IMR-90 (cell line): ENCODE measurements around the gene IRF2. TPM values are rescaled to one million over a fixed set of nuclear protein-coding genes. Genes with fewer than 3 reads are reported as not detected.

Experiments
- ATAC-seq: fragments of 200-7000 bp; cut with Tn5 transposase; 2 replicates; pipeline ENCODE4 v1.9.1; 2020; ENCODE audit warnings: low read depth, mild to moderate bottlenecking, moderate library complexity
- BruUV-seq: library from RNA; stranded (reverse); fragments of 400-500 nt; replicated peaks from 2 replicates; lab custom pipeline; 2021; lab: Mats Ljungman, UMichigan
- CTCF ChIA-PET: fragments of 300-600 bp; formaldehyde crosslinking; extraction: SDS; loops from one replicate; lab custom pipeline; 2021; ENCODE audit warnings: antibody characterized with exemption; lab: Yijun Ruan, JAX
- POLR2A ChIA-PET: fragments of 300-600 bp; sonication (Branson Sonifier 250); formaldehyde crosslinking; loops from one replicate; lab custom pipeline; 2022; ENCODE audit warnings: antibody characterized with exemption; ENCODE audit not compliant: unreplicated experiment; lab: Charles Lee
- DNase-seq: peaks from one replicate; pipeline ENCODE4 v3.0.0; 2013
- H2AFZ ChIP-seq: replicated peaks from 2 replicates; pipeline ENCODE3; 2013; ENCODE audit warnings: low read length, mild to moderate bottlenecking; ENCODE audit not compliant: poor library complexity
- H2AK5ac ChIP-seq: 2 replicates; pipeline ENCODE4 v1.6.1; 2013; ENCODE audit warnings: low read depth, low read length, inconsistent platforms
- H2AK9ac ChIP-seq: replicated peaks from 2 replicates; pipeline ENCODE3; 2013; ENCODE audit warnings: mild to moderate bottlenecking, low read depth, low read length, moderate library complexity; ENCODE audit not compliant: poor library complexity
- H2BK120ac ChIP-seq: 2 replicates; pipeline ENCODE4 v1.6.1; 2013; ENCODE audit warnings: low read depth, low read length, inconsistent platforms
- H2BK15ac ChIP-seq: 3 replicates; pipeline ENCODE4 v1.6.1; 2013; ENCODE audit warnings: low read depth, low read length, inconsistent platforms
- H2BK20ac ChIP-seq: 2 replicates; pipeline ENCODE4 v1.6.1; 2013; ENCODE audit warnings: low read depth, mild to moderate bottlenecking, inconsistent platforms, low read length, moderate library complexity
- H2BK5ac ChIP-seq: 2 replicates; pipeline ENCODE4 v1.6.1; 2013; ENCODE audit warnings: mild to moderate bottlenecking, low read depth, low read length, inconsistent platforms; ENCODE audit not compliant: poor library complexity, severe bottlenecking
- H3K14ac ChIP-seq: replicated peaks from 2 replicates; pipeline ENCODE4 v1.6.1; 2013; ENCODE audit warnings: low read depth, low read length, inconsistent platforms
- H3K18ac ChIP-seq: 2 replicates; pipeline ENCODE4 v1.6.1; 2013; ENCODE audit warnings: low read depth, low read length, control low read depth
- H3K23ac ChIP-seq: 2 replicates; pipeline ENCODE4 v1.6.1; 2013; ENCODE audit warnings: low read depth, low read length, inconsistent platforms
- H3K27ac ChIP-seq: 2 replicates; pipeline ENCODE4 v1.5.1; 2013; ENCODE audit warnings: mild to moderate bottlenecking, control low read depth, low read length; ENCODE audit not compliant: insufficient read depth
- H3K27me3 ChIP-seq: 2 replicates; pipeline ENCODE4 v1.6.1; 2013; ENCODE audit warnings: low read length; ENCODE audit not compliant: control insufficient read depth, insufficient read depth
- H3K36me3 ChIP-seq: 2 replicates; pipeline ENCODE4 v1.6.1; 2013; ENCODE audit warnings: low read length, mixed read lengths; ENCODE audit not compliant: control insufficient read depth, insufficient read depth
- H3K4ac ChIP-seq: 2 replicates; pipeline ENCODE4 v1.6.1; 2013; ENCODE audit warnings: low read depth, low read length, inconsistent platforms
- H3K4me1 ChIP-seq: 2 replicates; pipeline ENCODE4 v1.6.1; 2013; ENCODE audit warnings: low read length, mixed read lengths; ENCODE audit not compliant: control insufficient read depth, insufficient read depth
- H3K4me2 ChIP-seq: 2 replicates; pipeline ENCODE4 v1.6.1; 2013; ENCODE audit warnings: low read depth, mild to moderate bottlenecking, control low read depth, low read length, moderate library complexity
- H3K4me3 ChIP-seq: 2 replicates; pipeline ENCODE4 v1.5.1; 2013; ENCODE audit warnings: low read depth, mild to moderate bottlenecking, control low read depth, low read length, moderate library complexity; ENCODE audit not compliant: insufficient read depth
- H3K56ac ChIP-seq: 2 replicates; pipeline ENCODE4 v1.6.1; 2013; ENCODE audit warnings: low read length, inconsistent platforms; ENCODE audit not compliant: insufficient read depth; ENCODE audit errors: extremely low read depth
- H3K79me1 ChIP-seq, 2 experiments: 2 replicates each; pipeline ENCODE4 v1.6.1; 2013; ENCODE audit warnings: low read length in 2 of 2, inconsistent platforms in 1 of 2, low read depth in 1 of 2
- H3K9ac ChIP-seq: 2 replicates; pipeline ENCODE4 v1.6.1; 2013; ENCODE audit warnings: low read depth, low read length, control low read depth
- H3K9me1 ChIP-seq: 2 replicates; pipeline ENCODE4 v1.6.1; 2013; ENCODE audit warnings: low read length, inconsistent platforms; ENCODE audit not compliant: insufficient read depth
- H3K9me3 ChIP-seq: 2 replicates; pipeline ENCODE4 v1.6.1; 2013; ENCODE audit warnings: low read length; ENCODE audit not compliant: control insufficient read depth, insufficient read depth
- H4K20me1 ChIP-seq: 2 replicates; pipeline ENCODE4 v1.6.1; 2013; ENCODE audit warnings: low read length, inconsistent platforms; ENCODE audit not compliant: insufficient read depth
- H4K5ac ChIP-seq: 2 replicates; pipeline ENCODE4 v1.6.1; 2013; ENCODE audit warnings: mild to moderate bottlenecking, low read depth, low read length, control low read depth
- H4K8ac ChIP-seq, 2 experiments: 2 replicates each; pipeline ENCODE4 v1.6.1; 2013; ENCODE audit warnings: low read depth in 2 of 2, low read length in 2 of 2, control low read depth in 1 of 2, inconsistent platforms in 1 of 2
- H4K91ac ChIP-seq: 2 replicates; pipeline ENCODE4 v1.6.1; 2013; ENCODE audit warnings: low read depth, low read length, inconsistent platforms; ENCODE audit not compliant: insufficient read depth
- BHLHE40 ChIP-seq: fragments of 150-350 bp; IDR thresholded peaks from 2 replicates; pipeline ENCODE4 v1.6.1; 2016; ENCODE audit warnings: mild to moderate bottlenecking, low read depth, low read length
- CEBPB ChIP-seq: IDR thresholded peaks from 2 replicates; pipeline ENCODE4 v1.6.1; 2012; ENCODE audit warnings: low read depth, low read length, improper control_type of control experiment
- CTCF ChIP-seq: conservative IDR thresholded peaks from 2 replicates; pipeline ENCODE4 v1.5.1; 2012; ENCODE audit warnings: mild to moderate bottlenecking, low read depth, low read length, improper control_type of control experiment
- MAZ ChIP-seq: IDR thresholded peaks from 2 replicates; pipeline ENCODE4 v1.6.1; 2012; ENCODE audit warnings: low read depth, mild to moderate bottlenecking, low read length, improper control_type of control experiment, moderate library complexity, borderline replicate concordance
- POLR2A ChIP-seq: IDR thresholded peaks from 2 replicates; pipeline ENCODE4 v1.6.1; 2012; ENCODE audit warnings: mild to moderate bottlenecking, low read depth, low read length
- RAD21 ChIP-seq: IDR thresholded peaks from 2 replicates; pipeline ENCODE4 v1.6.1; 2012; ENCODE audit warnings: low read length, improper control_type of control experiment
- RCOR1 ChIP-seq: IDR thresholded peaks from 2 replicates; pipeline ENCODE4 v1.6.1; 2012; ENCODE audit warnings: mild to moderate bottlenecking, low read length, improper control_type of control experiment; ENCODE audit not compliant: insufficient replicate concordance
- WGBS, 2 experiments: methylation state at CpG; one replicate each; pipeline versions ENCODE4 v1.1.5 to v1.1.7; 2013; ENCODE audit warnings: missing lambda C conversion rate in 2 of 2; ENCODE audit not compliant: insufficient read length in 1 of 2; ENCODE audit errors: extremely low coverage in 2 of 2; 5-methylcytosine and 5-hydroxymethylcytosine counted together
- dilution Hi-C: fragments of 300-500 bp; cut with HindIII; formaldehyde crosslinking; loops from one replicate; pipeline ENCODE4 v1.14.3; 2018; ENCODE audit warnings: low sequenced_read_pairs; ENCODE audit not compliant: unreplicated experiment
- in situ Hi-C: fragments of 300-500 bp; cut with MboI; formaldehyde crosslinking; loops from 3 replicates; pipeline ENCODE4 v1.14.3; 2019; ENCODE audit warnings: low sequenced_read_pairs, inconsistent platforms, mixed read lengths
- intact Hi-C: fragments of 100-400 bp; cut with micrococcal nuclease; formaldehyde crosslinking; loops from 2 replicates; pipeline ENCODE4 v1.10.0; 2022
- polyA plus RNA-seq, 3 experiments: library from polyadenylated mRNA; depleted of rRNA; stranded (reverse); fragments of >200 nt; gene quantifications; 2 replicates each; pipeline ENCODE4 v1.2.3, GENCODE V29; 2012; ENCODE audit warnings: low replicate concordance in 1 of 3
- total RNA-seq: library from RNA; depleted of rRNA; stranded (reverse); fragments of >200 nt; gene quantifications from 2 replicates; pipeline ENCODE4 v1.2.3, GENCODE V29; 2012

Gene IRF2
- total and polyA plus RNA-seq, 2 of the 4 experiments (the other 2 are of a cell fraction), result 16.5 to 21.9 TPM

GRCh38 chr4:184455299-184455698 lies 19.1 kb downstream of the IRF2 start:
- Histone ChIP-seq H3K4ac (no peak overlapping the region), H4K20me1 (peaks cover 20% of the 10 kb centered on the region; the same call in 1 of the 2 replicates), H3K14ac (no peak overlapping the region), H2BK120ac (no peak overlapping the region), H2AK5ac (no peak overlapping the region), H3K9ac (no peak overlapping the region), H2BK20ac (no peak overlapping the region), H2AFZ (no peak overlapping the region), H3K9me3 (no peaks in the 10 kb centered on the region), H3K27me3 (no peaks in the 10 kb centered on the region), H3K18ac (no peak overlapping the region), H3K4me2 (no peak overlapping the region), H2BK15ac (no peak overlapping the region), H3K36me3 (peaks cover 6% of the 10 kb centered on the region; the same call in 1 of the 2 replicates), H3K4me3 (no peak overlapping the region), H2AK9ac (no peak overlapping the region), H3K56ac (no peak overlapping the region), H4K91ac (no peak overlapping the region), H4K5ac (no peak overlapping the region), H3K79me1 (peaks cover 54 to 83% of the 10 kb centered on the region in 2 experiments), H3K23ac (no peak overlapping the region), H2BK5ac (no peak overlapping the region), H4K8ac (no peak overlapping the region), H3K9me1 (peaks cover 16% of the 10 kb centered on the region), H3K27ac (no peak overlapping the region), H3K4me1 (peaks cover 18% of the 10 kb centered on the region)
- intact Hi-C loops, result no loop called here
- no peak for ATAC-seq
- TF ChIP-seq CEBPB, result no peak
- TF ChIP-seq POLR2A, result no peak
- TF ChIP-seq RAD21, result no peak
- no peak for TF ChIP-seq BHLHE40
- no peak for TF ChIP-seq CTCF
- TF ChIP-seq RCOR1, result no peak
- TF ChIP-seq MAZ, result no peak
- dilution Hi-C loops, result no loop called here
- no TSS peak for BruUV-seq
- no peak for DNase-seq
- POLR2A ChIA-PET, result no interaction called here
- CTCF ChIA-PET, result interaction anchor here (0.8 kb wide), 1 partner anchor 191 kb away, joined by 3 read pairs; no protein-coding TSS in a partner anchor
- no CpG with 5 or more reads among the region's 7 CpGs for WGBS, 2 experiments
- in situ Hi-C loops, result no loop called here
